HEK293 (cell line): ENCODE data around the gene AGGF1.

Source experiments
- GLI2 ChIP-seq: fragments of 450-650 bp; formaldehyde crosslinking; IDR thresholded peaks from 2 replicates; pipeline ENCODE4; 2017; ENCODE audit warnings: missing biosample characterization, missing genetic modification characterization, low read depth, borderline replicate concordance
- REPIN1 ChIP-seq: fragments of 450-650 bp; formaldehyde crosslinking; IDR thresholded peaks from 2 replicates; pipeline ENCODE4 v1.5.1; 2017; ENCODE audit warnings: missing biosample characterization, missing genetic modification characterization, low read depth
- TCF7L2 ChIP-seq: IDR thresholded peaks from 2 replicates; pipeline ENCODE4 v1.6.1; 2011; ENCODE audit warnings: low read depth, mild to moderate bottlenecking, inconsistent platforms, low read length, moderate library complexity, borderline replicate concordance
- WT1 ChIP-seq: fragments of 450-650 bp; formaldehyde crosslinking; IDR thresholded peaks from 2 replicates; pipeline ENCODE4 v1.5.1; 2016; ENCODE audit warnings: missing biosample characterization, missing genetic modification characterization
- YY2 ChIP-seq: fragments of 450-650 bp; formaldehyde crosslinking; IDR thresholded peaks from 2 replicates; pipeline ENCODE4 v1.5.1; 2016; ENCODE audit warnings: missing biosample characterization, missing genetic modification characterization
- ZBTB20 ChIP-seq: fragments of 450-650 bp; formaldehyde crosslinking; IDR thresholded peaks from 2 replicates; pipeline ENCODE4 v1.5.1; 2016; ENCODE audit warnings: missing biosample characterization, missing genetic modification characterization
- ZNF211 ChIP-seq: fragments of 450-650 bp; formaldehyde crosslinking; IDR thresholded peaks from 2 replicates; pipeline ENCODE4 v1.5.1; 2016; ENCODE audit warnings: low read depth, missing biosample characterization, missing genetic modification characterization
- ZNF223 ChIP-seq: fragments of 450-650 bp; formaldehyde crosslinking; IDR thresholded peaks from 2 replicates; pipeline ENCODE4 v1.5.1; 2016; ENCODE audit warnings: missing biosample characterization, missing genetic modification characterization
- ZNF350 ChIP-seq: fragments of 450-650 bp; formaldehyde crosslinking; IDR thresholded peaks from 2 replicates; pipeline ENCODE4 v1.5.0; 2017; ENCODE audit warnings: missing biosample characterization, mild to moderate bottlenecking, missing genetic modification characterization
- ZNF48 ChIP-seq: fragments of 450-650 bp; formaldehyde crosslinking; IDR thresholded peaks from 2 replicates; pipeline ENCODE4 v1.5.1; 2016; ENCODE audit warnings: missing biosample characterization, missing genetic modification characterization
- ZNF514 ChIP-seq: fragments of 450-650 bp; formaldehyde crosslinking; IDR thresholded peaks from 2 replicates; pipeline ENCODE4 v1.5.1; 2016; ENCODE audit warnings: missing biosample characterization, missing genetic modification characterization
- TF ChIP-seq, protein P1 (sequence below): fragments of 450-650 bp; formaldehyde crosslinking; IDR thresholded peaks from 2 replicates; pipeline ENCODE4 v1.5.1; 2016; ENCODE audit warnings: missing biosample characterization, missing genetic modification characterization
- TF ChIP-seq, protein P2 (sequence below): fragments of 450-650 bp; formaldehyde crosslinking; IDR thresholded peaks from 2 replicates; pipeline ENCODE4 v1.5.1; 2016; ENCODE audit warnings: missing biosample characterization, missing genetic modification characterization
- TF ChIP-seq, protein P3 (sequence below): fragments of 450-650 bp; formaldehyde crosslinking; IDR thresholded peaks from 2 replicates; pipeline ENCODE4 v1.5.1; 2017; ENCODE audit warnings: missing biosample characterization, missing genetic modification characterization
- TF ChIP-seq, protein P4 (sequence below): fragments of 450-650 bp; formaldehyde crosslinking; IDR thresholded peaks from 2 replicates; pipeline ENCODE4 v1.5.1; 2016; ENCODE audit warnings: missing biosample characterization, missing genetic modification characterization
- TF ChIP-seq, protein P5 (sequence below): fragments of 450-650 bp; formaldehyde crosslinking; IDR thresholded peaks from 2 replicates; pipeline ENCODE4 v1.5.1; 2016; ENCODE audit warnings: missing biosample characterization, missing genetic modification characterization, low read depth
- TF ChIP-seq, protein P6 (sequence below): fragments of 450-650 bp; formaldehyde crosslinking; IDR thresholded peaks from 2 replicates; pipeline ENCODE4 v1.5.1; 2017; ENCODE audit warnings: missing biosample characterization, missing genetic modification characterization
- TF ChIP-seq, protein P7 (sequence below): fragments of 450-650 bp; IDR thresholded peaks from 2 replicates; pipeline ENCODE4 v1.5.1; 2018; ENCODE audit warnings: missing biosample characterization, mild to moderate bottlenecking, missing genetic modification characterization
- TF ChIP-seq, protein P8 (sequence below): fragments of 450-650 bp; formaldehyde crosslinking; IDR thresholded peaks from 2 replicates; pipeline ENCODE4 v1.5.1; 2016; ENCODE audit warnings: missing biosample characterization, missing genetic modification characterization
- TF ChIP-seq, protein P9 (sequence below): fragments of 450-650 bp; formaldehyde crosslinking; IDR thresholded peaks from 2 replicates; pipeline ENCODE4; 2016; ENCODE audit warnings: missing biosample characterization, missing genetic modification characterization
- TF ChIP-seq, protein P10 (sequence below): fragments of 450-650 bp; formaldehyde crosslinking; IDR thresholded peaks from 2 replicates; pipeline ENCODE4 v1.5.1; 2016; ENCODE audit warnings: missing biosample characterization, missing genetic modification characterization

AGGF1 gene

DNA sequence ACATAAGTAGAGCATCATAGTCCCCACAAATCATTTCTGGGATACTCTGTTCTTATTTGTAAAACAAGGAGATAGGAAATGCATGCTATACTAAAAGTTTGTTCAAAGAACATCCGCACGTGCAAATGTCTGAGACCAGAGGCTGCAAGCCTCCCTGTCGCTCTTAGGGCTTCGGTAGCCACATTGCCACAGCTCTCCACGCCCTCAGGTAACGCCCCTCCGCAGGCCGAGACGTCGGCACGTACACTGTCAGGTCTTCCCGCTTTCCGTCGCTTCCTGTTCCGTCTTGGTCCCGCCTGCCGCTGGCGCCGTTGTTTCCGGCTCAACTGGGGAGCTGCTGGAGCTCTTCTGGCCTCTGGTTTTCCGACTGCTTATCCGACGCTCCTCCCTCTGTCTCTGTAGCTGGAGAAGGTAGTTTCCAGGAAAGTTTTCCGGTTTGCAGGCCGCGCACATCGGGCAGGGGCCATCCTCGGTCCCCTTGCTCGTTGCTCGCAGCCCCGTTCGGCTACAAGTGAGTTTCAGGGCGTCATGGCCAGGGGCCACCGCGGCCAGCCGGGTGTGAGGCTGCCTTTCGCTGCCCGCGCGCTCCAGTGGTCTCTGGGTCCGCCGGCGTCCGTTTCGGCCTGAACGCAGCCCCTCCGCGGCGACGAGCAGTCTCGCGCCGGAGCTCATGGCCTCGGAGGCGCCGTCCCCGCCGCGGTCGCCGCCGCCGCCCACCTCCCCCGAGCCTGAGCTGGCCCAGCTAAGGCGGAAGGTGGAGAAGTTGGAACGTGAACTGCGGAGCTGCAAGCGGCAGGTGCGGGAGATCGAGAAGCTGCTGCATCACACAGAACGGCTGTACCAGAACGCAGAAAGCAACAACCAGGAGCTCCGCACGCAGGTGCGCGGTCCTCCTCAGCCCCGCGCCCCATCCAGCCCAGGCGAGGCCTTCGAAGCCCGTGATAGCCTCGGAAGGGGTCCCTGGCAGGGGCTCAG lies at the start of gene AGGF1 (continued):
- TF ChIP-seq, protein P1, sequence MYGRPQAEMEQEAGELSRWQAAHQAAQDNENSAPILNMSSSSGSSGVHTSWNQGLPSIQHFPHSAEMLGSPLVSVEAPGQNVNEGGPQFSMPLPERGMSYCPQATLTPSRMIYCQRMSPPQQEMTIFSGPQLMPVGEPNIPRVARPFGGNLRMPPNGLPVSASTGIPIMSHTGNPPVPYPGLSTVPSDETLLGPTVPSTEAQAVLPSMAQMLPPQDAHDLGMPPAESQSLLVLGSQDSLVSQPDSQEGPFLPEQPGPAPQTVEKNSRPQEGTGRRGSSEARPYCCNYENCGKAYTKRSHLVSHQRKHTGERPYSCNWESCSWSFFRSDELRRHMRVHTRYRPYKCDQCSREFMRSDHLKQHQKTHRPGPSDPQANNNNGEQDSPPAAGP (tag by site-specific recombination): peak; percentile 58; the same call in 1 of the 2 replicates
- TF ChIP-seq, protein P2, sequence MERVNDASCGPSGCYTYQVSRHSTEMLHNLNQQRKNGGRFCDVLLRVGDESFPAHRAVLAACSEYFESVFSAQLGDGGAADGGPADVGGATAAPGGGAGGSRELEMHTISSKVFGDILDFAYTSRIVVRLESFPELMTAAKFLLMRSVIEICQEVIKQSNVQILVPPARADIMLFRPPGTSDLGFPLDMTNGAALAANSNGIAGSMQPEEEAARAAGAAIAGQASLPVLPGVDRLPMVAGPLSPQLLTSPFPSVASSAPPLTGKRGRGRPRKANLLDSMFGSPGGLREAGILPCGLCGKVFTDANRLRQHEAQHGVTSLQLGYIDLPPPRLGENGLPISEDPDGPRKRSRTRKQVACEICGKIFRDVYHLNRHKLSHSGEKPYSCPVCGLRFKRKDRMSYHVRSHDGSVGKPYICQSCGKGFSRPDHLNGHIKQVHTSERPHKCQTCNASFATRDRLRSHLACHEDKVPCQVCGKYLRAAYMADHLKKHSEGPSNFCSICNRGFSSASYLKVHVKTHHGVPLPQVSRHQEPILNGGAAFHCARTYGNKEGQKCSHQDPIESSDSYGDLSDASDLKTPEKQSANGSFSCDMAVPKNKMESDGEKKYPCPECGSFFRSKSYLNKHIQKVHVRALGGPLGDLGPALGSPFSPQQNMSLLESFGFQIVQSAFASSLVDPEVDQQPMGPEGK (tag by site-specific recombination): no peak
- TF ChIP-seq ZNF211 (tag by site-specific recombination) (no peak), REPIN1 (tag by site-specific recombination) (no peak), TCF7L2 (no peak), YY2 (tag by site-specific recombination) (no peak), ZNF48 (no peak), ZNF514 (tag by site-specific recombination) (no peak), ZBTB20 (tag by site-specific recombination) (peak; percentile 38; the same call in 1 of the 2 replicates), ZNF350 (no peak), ZNF223 (tag by site-specific recombination) (no peak), GLI2 (tag by site-specific recombination) (no peak), WT1 (no peak)
- TF ChIP-seq, protein P3, sequence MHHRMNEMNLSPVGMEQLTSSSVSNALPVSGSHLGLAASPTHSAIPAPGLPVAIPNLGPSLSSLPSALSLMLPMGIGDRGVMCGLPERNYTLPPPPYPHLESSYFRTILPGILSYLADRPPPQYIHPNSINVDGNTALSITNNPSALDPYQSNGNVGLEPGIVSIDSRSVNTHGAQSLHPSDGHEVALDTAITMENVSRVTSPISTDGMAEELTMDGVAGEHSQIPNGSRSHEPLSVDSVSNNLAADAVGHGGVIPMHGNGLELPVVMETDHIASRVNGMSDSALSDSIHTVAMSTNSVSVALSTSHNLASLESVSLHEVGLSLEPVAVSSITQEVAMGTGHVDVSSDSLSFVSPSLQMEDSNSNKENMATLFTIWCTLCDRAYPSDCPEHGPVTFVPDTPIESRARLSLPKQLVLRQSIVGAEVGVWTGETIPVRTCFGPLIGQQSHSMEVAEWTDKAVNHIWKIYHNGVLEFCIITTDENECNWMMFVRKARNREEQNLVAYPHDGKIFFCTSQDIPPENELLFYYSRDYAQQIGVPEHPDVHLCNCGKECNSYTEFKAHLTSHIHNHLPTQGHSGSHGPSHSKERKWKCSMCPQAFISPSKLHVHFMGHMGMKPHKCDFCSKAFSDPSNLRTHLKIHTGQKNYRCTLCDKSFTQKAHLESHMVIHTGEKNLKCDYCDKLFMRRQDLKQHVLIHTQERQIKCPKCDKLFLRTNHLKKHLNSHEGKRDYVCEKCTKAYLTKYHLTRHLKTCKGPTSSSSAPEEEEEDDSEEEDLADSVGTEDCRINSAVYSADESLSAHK (tag by site-specific recombination): peak; percentile 72
- TF ChIP-seq, protein P4, sequence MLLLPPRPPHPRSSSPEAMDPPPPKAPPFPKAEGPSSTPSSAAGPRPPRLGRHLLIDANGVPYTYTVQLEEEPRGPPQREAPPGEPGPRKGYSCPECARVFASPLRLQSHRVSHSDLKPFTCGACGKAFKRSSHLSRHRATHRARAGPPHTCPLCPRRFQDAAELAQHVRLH (tag by site-specific recombination): no peak
- TF ChIP-seq, protein P5, sequence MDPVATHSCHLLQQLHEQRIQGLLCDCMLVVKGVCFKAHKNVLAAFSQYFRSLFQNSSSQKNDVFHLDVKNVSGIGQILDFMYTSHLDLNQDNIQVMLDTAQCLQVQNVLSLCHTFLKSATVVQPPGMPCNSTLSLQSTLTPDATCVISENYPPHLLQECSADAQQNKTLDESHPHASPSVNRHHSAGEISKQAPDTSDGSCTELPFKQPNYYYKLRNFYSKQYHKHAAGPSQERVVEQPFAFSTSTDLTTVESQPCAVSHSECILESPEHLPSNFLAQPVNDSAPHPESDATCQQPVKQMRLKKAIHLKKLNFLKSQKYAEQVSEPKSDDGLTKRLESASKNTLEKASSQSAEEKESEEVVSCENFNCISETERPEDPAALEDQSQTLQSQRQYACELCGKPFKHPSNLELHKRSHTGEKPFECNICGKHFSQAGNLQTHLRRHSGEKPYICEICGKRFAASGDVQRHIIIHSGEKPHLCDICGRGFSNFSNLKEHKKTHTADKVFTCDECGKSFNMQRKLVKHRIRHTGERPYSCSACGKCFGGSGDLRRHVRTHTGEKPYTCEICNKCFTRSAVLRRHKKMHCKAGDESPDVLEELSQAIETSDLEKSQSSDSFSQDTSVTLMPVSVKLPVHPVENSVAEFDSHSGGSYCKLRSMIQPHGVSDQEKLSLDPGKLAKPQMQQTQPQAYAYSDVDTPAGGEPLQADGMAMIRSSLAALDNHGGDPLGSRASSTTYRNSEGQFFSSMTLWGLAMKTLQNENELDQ: no peak
- TF ChIP-seq, protein P6, sequence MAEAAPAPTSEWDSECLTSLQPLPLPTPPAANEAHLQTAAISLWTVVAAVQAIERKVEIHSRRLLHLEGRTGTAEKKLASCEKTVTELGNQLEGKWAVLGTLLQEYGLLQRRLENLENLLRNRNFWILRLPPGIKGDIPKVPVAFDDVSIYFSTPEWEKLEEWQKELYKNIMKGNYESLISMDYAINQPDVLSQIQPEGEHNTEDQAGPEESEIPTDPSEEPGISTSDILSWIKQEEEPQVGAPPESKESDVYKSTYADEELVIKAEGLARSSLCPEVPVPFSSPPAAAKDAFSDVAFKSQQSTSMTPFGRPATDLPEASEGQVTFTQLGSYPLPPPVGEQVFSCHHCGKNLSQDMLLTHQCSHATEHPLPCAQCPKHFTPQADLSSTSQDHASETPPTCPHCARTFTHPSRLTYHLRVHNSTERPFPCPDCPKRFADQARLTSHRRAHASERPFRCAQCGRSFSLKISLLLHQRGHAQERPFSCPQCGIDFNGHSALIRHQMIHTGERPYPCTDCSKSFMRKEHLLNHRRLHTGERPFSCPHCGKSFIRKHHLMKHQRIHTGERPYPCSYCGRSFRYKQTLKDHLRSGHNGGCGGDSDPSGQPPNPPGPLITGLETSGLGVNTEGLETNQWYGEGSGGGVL (tag by site-specific recombination): no peak
- TF ChIP-seq, protein P7, sequence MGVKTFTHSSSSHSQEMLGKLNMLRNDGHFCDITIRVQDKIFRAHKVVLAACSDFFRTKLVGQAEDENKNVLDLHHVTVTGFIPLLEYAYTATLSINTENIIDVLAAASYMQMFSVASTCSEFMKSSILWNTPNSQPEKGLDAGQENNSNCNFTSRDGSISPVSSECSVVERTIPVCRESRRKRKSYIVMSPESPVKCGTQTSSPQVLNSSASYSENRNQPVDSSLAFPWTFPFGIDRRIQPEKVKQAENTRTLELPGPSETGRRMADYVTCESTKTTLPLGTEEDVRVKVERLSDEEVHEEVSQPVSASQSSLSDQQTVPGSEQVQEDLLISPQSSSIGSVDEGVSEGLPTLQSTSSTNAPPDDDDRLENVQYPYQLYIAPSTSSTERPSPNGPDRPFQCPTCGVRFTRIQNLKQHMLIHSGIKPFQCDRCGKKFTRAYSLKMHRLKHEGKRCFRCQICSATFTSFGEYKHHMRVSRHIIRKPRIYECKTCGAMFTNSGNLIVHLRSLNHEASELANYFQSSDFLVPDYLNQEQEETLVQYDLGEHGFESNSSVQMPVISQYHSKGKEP (tag by site-specific recombination): no peak
- TF ChIP-seq, protein P8, sequence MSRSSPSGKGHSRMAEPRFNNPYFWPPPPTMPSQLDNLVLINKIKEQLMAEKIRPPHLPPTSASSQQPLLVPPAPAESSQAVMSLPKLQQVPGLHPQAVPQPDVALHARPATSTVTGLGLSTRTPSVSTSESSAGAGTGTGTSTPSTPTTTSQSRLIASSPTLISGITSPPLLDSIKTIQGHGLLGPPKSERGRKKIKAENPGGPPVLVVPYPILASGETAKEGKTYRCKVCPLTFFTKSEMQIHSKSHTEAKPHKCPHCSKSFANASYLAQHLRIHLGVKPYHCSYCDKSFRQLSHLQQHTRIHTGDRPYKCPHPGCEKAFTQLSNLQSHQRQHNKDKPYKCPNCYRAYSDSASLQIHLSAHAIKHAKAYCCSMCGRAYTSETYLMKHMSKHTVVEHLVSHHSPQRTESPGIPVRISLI: no peak
- TF ChIP-seq, protein P9, sequence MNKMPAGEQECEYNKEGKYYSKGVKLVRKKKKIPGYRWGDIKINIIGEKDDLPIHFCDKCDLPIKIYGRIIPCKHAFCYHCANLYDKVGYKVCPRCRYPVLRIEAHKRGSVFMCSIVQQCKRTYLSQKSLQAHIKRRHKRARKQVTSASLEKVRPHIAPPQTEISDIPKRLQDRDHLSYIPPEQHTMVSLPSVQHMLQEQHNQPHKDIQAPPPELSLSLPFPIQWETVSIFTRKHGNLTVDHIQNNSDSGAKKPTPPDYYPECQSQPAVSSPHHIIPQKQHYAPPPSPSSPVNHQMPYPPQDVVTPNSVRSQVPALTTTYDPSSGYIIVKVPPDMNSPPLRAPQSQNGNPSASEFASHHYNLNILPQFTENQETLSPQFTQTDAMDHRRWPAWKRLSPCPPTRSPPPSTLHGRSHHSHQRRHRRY (tag by site-specific recombination): no peak
- TF ChIP-seq, protein P10, sequence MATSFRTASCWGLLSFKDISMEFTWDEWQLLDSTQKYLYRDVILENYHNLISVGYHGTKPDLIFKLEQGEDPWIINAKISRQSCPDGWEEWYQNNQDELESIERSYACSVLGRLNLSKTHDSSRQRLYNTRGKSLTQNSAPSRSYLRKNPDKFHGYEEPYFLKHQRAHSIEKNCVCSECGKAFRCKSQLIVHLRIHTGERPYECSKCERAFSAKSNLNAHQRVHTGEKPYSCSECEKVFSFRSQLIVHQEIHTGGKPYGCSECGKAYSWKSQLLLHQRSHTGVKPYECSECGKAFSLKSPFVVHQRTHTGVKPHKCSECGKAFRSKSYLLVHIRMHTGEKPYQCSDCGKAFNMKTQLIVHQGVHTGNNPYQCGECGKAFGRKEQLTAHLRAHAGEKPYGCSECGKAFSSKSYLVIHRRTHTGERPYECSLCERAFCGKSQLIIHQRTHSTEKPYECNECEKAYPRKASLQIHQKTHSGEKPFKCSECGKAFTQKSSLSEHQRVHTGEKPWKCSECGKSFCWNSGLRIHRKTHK (tag by site-specific recombination): no peak
